22Rv1 (cell line): ENCODE results near the gene AMBRA1.

Source experiments
- CTCF ChIP-seq: fragments of 450-650 bp; IDR thresholded peaks from 2 replicates; pipeline ENCODE4 v1.5.1; 2017; ENCODE audit warnings: mild to moderate bottlenecking
- ZFX ChIP-seq: fragments of 450-650 bp; IDR thresholded peaks from 2 replicates; pipeline ENCODE4 v1.6.1; 2017; ENCODE audit warnings: antibody characterized with exemption, borderline replicate concordance

DNA sequence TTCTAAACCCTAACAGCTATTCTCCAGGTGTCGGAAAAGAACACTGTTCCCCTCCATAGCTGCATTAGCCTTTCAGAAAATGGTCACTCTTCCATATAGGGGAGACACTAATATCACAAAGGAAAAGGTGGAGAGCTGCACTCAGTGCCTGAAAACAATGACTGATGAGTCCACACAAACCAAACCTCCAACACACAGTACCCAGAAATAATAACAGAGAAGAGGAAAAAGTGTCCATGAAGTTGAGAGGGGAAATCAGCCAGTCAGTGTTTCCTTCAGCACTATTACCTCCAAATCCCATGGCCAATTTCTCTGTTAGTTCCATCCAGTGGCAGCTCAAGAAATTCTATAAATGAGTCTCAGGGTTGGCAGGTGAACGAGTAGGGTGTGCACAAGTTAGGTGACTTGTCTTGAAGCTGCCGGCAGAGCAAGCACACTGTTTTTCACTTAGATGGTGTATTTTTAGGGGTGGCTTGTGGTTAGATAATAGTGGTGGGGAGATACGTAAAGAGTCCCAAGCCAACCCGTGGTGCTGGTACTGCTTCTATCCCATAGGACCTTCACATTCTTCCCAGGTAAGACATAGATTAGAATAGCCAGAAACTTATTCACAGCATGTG lies 117.8 kb downstream of the AMBRA1 start:
- no peak for TF ChIP-seq CTCF
- TF ChIP-seq ZFX = no peak
